Activated CD4-positive, CD25-positive, alpha-beta regulatory T cell (primary cell): ENCODE results near the gene SIPA1L3.
"Not testable (repeated sequence)": the region's sequence is repeated elsewhere in the genome, so short reads cannot be mapped to it uniquely, and the experiment has no call there.

Source experiments
- DNase-seq, 4 experiments: peaks; one replicate each; lab custom pipeline; 2025; lab: John Stamatoyannopoulos, UW

SIPA1L3 gene, protein sequence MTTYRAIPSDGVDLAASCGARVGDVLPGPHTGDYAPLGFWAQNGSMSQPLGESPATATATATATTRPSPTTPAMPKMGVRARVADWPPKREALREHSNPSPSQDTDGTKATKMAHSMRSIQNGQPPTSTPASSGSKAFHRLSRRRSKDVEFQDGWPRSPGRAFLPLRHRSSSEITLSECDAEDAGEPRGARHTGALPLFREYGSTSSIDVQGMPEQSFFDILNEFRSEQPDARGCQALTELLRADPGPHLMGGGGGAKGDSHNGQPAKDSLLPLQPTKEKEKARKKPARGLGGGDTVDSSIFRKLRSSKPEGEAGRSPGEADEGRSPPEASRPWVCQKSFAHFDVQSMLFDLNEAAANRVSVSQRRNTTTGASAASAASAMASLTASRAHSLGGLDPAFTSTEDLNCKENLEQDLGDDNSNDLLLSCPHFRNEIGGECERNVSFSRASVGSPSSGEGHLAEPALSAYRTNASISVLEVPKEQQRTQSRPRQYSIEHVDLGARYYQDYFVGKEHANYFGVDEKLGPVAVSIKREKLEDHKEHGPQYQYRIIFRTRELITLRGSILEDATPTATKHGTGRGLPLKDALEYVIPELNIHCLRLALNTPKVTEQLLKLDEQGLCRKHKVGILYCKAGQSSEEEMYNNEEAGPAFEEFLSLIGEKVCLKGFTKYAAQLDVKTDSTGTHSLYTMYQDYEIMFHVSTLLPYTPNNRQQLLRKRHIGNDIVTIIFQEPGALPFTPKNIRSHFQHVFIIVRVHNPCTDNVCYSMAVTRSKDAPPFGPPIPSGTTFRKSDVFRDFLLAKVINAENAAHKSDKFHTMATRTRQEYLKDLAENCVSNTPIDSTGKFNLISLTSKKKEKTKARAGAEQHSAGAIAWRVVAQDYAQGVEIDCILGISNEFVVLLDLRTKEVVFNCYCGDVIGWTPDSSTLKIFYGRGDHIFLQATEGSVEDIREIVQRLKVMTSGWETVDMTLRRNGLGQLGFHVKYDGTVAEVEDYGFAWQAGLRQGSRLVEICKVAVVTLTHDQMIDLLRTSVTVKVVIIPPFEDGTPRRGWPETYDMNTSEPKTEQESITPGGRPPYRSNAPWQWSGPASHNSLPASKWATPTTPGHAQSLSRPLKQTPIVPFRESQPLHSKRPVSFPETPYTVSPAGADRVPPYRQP (N-terminal part only)

GRCh38 chr19:37906869-37907734 is at the start of gene SIPA1L3:
SIPA1L3 (plus strand) TSS chr19:37907208; CDS start chr19:38081566, 174,358 bp downstream.
- DNase-seq = peak; percentile 80 to 89 (median 83)

- no peak for DNase-seq
These were observed 42.5 kb upstream of the SIPA1L3 start for GRCh38 chr19:37864501-37864900.

GRCh38 chr19:37865930-37866329 is 41.1 kb upstream of the SIPA1L3 start:
- DNase-seq = not testable (repeated sequence)

- DNase-seq = no peak
These were observed 39.2 kb upstream of the SIPA1L3 start for GRCh38 chr19:37867831-37868230.

GRCh38 chr19:37869766-37870340 is 37.2 kb upstream of the SIPA1L3 start:
- no peak for DNase-seq

DNA sequence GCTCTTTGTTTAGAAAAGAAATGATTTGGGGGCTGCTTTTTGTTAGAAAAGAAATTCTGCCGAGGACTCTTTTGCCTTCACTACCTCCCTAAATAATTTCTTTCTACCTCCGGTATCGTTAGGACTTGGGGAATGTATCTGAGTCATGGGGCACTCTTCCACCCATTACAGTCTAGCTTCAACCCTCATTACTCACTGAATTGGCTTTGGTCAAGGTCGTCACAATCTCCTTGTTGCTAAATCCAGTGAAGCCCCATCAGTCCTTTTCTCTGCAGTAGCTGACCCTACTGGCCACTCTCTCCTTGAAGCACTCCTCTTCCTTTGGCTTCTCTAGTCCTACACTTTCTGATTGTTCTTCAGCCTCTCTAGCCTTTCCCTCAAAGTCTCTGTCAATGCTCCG is 34.6 kb upstream of the SIPA1L3 start:
- DNase-seq = no peak

DNA sequence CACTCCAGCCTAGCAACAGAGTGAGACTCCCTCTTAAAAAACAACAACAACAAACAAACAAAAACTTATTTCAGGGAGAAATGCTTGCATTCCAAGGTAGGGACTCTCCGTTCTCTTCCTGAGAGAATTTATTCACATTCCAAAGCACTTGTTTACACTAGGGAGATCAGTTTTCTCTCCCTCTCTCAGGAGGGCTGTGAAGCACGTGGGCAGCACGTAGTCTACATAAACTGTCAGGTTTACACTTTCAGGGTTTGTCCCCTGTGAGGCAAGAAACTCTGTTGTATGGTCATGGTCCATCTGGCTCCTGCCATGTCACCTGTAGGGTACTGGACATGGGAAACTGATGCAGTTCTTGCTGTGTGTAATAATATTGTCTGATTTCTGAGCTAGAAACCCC is 32.2 kb upstream of the SIPA1L3 start:
- DNase-seq = no peak

DNA sequence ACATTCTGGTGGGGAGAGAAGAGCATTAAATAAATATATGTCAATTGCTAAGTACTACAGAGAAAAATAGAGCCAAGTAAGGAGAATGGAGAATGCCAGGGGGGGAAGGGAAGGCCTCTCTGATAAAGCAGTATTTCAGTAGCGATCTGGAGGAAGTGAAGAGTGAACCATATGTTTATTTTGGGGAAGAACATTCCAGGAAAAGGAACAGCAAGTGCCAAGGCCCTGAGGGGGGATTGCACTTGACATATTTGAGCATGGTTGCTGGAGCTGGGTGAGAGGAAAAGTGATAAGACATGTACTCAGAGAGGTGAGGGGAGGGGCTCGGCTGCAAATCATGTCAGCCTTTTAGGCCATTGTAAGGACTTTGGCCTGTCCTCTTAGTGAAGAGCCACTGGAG is 31.0 kb upstream of the SIPA1L3 start:
- DNase-seq = no peak

DNA sequence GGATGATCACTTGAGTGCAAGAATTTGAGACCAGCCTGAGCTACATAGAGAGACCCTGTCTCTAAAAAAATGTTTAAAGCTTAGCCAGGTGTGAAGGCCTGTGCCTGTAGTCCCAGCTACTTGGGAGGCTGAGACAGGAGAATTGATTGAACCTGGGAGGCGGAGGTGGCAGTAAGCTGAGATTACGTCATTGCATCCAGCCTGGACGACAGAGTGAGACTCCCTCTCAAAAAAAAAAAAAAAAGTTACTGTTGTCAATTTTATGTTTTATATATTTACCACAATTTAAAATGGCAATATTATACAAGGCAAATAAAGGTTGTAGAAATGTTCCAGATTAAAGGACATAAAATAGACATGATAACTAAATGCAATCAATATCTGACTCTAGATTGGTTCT is 29.9 kb upstream of the SIPA1L3 start:
- DNase-seq = no peak

DNA sequence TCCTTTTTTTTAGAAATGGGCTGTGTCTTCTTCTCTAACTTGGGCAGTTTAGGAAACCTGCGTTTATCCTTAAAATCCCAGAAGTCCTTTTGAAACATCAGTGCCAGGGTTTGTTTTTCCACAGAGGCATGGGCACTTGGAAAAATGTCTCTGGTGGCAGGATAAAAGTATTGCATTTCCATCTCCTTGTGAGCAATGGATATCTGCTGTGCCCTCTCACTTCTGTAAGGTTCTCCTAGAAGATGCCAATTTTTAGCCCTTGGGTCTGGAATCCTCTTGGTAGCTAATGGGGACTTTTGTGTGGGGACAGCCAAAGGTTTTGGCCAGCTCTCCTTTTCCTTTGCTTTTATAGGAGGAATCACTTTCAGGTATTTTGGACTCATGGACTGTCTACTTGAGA is 21.6 kb upstream of the SIPA1L3 start:
- no peak for DNase-seq

DNA sequence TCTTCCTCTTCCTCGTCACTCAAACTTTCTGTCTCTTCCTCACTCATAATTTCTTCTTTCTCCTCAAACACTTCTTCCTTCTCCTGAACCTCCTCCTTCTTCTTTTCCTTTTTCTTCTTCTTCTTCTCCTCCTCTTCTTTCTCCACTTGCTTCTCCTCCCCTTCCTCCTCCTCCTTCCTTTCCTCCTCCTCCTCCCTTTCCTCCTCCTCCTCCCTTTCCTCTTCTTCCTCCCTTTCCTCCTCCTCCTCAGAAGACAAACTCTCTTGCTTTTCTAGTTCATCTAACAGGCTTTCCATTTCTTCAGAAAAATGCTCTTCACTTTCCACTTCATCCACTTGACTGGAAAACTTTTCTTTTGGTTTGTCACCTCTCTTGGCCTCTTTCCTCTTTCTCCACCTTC is 20.4 kb upstream of the SIPA1L3 start:
- DNase-seq = no peak

GRCh38 chr19:37893845-37894575 is 13.0 kb upstream of the SIPA1L3 start:
- DNase-seq = no peak

DNA sequence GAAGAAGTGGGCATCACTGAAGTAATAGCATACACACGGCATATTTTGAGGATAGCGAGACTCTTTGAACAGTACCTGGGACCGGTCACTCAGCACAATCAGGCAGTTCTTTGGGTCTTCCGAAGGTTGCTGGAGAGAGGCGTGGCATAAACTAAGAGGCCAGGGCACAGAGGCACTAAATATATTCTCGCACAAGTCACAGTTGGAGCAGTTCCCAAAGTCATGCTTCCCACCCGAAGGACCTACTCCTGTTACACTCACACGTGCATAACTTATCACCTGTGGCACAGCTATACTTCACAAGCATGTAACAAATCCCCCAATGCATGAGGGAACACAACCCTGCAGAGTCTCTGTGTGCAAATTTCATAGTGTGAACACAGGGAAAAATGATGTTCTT is 10.8 kb upstream of the SIPA1L3 start:
- DNase-seq = no peak

GRCh38 chr19:37899453-37899852 is 7.6 kb upstream of the SIPA1L3 start:
- DNase-seq = no peak

DNA sequence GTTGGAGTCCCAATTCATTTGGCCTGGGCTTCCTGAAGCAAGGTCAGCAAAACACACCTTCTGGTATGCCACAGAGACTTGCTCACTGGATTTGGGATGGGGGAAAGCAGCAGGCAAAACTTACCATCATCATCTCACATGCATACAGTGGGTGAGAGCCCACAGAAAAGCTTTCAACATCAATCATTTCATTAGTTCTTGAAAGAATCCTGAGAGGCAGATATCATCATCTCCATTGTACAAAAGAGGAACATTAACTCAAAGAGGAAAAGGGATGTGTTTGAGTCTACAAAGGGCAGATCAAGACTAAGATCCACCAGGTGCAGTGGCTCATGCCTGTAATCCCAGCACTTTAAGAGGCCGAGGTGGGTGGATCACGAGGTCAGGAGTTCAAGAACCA is 7.0 kb upstream of the SIPA1L3 start:
- no peak for DNase-seq

DNA sequence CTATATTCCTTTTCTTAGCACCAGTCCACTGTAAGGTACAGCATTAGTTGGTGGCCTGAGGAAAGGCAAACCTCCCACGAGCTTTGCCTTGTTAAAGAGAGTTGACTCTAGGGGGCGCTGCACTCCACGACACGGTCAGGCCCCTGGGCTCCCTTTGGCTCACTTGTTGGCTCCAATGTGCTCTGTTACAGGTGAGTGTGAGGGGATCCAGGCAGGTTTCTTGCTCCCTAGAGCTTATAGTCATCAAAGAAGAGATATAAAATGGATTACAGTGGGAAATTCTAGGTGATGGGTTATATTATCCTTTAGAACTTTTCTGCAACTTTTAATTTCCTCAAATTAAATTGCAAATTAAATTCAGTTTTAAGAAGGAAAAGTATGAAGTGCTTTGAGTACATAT is 4.3 kb upstream of the SIPA1L3 start:
- peak; percentile 61 to 73 (median 66) for DNase-seq

- DNase-seq = no peak
These were observed 3.9 kb upstream of the SIPA1L3 start for GRCh38 chr19:37903096-37903495.

- peak in 2 of 4 experiments; percentile 24 to 29 for DNase-seq
These were observed 801 bp upstream of the SIPA1L3 start, which contains the start of gene WDR87 for GRCh38 chr19:37905946-37906868. WDR87 (minus strand) TSS chr19:37906594; CDS start chr19:37898239, 8,355 bp downstream.
